Colonic mucosa (tissue), 4 donors: ENCODE data around the gene METTL24. TPM values are rescaled to one million over a fixed set of nuclear protein-coding genes. Genes with fewer than 3 reads are reported as not detected.

Experiments
- DNase-seq: peaks from one replicate; pipeline ENCODE4 v3.0.0-alpha.2; 2020
- H3K27ac ChIP-seq: fragments of 200-600 bp; one replicate; pipeline ENCODE4 v1.8.0; 2021
- H3K27me3 ChIP-seq: fragments of 200-600 bp; one replicate; pipeline ENCODE4 v1.8.0; 2021
- H3K36me3 ChIP-seq: fragments of 200-600 bp; one replicate; pipeline ENCODE4 v1.8.0; 2021
- H3K4me1 ChIP-seq: fragments of 200-600 bp; one replicate; pipeline ENCODE4 v1.8.0; 2021; ENCODE audit warnings: mild to moderate bottlenecking
- H3K4me3 ChIP-seq: fragments of 200-600 bp; one replicate; pipeline ENCODE4 v1.8.0; 2021
- H3K9ac ChIP-seq, 2 donors: one replicate each; pipeline ENCODE4 v1.7.0; 2013; ENCODE audit warnings: control low read depth in 2 of 2, low read depth in 2 of 2, low read length in 2 of 2
- H3K9me3 ChIP-seq: fragments of 200-600 bp; one replicate; pipeline ENCODE4 v1.8.0; 2021
- intact Hi-C: fragments of 100-400 bp; cut with DNase I; formaldehyde crosslinking; loops from one replicate; pipeline ENCODE4 v1.14.1; 2022
- total RNA-seq, 2 donors: library from RNA; stranded (reverse); fragmentation: NEBNext Ultra II Directional in 1 of 2; extraction: Animal tissue kit (Norgen Biotek cat#: 25700) in 1 of 2; gene quantifications; one replicate each; pipeline ENCODE4 v1.2.1, GENCODE V29; 2021
- TF ChIP-seq, protein P1 (sequence below): fragments of 200-600 bp; IDR thresholded peaks from one replicate; pipeline ENCODE4 v1.8.0; 2022; ENCODE audit warnings: antibody characterized with exemption, mild to moderate bottlenecking
- donor health status: healthy.
- donor health status: DM: no; HTN: no; CAD: no.
- donor health status: DM: no; HTN: no; CAD: no.

METTL24 gene
- total RNA-seq, 2 donors from 2014 or later, result 0.54 to 3.5 TPM

DNA sequence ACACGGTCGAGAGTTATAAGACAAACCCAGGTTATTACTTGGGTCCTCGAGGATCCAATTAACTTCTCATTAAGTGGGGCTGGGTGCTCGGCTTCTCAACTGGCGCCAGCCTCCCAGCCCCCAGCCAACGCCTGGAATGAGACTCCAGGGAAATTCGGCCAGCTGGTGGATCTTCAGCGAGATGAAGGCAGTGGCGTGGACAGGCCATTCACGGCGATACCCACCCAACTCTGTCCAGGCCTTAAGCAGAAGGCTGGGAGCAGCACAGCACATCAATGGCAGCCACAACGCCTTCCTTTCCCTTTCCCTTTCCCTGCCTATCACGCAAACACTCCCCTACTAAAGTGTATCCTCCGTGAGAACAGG is 868 bp downstream of the METTL24 start:
- H3K9me3 ChIP-seq, result no peaks in the 10 kb centered on the region
- TF ChIP-seq, protein P1, sequence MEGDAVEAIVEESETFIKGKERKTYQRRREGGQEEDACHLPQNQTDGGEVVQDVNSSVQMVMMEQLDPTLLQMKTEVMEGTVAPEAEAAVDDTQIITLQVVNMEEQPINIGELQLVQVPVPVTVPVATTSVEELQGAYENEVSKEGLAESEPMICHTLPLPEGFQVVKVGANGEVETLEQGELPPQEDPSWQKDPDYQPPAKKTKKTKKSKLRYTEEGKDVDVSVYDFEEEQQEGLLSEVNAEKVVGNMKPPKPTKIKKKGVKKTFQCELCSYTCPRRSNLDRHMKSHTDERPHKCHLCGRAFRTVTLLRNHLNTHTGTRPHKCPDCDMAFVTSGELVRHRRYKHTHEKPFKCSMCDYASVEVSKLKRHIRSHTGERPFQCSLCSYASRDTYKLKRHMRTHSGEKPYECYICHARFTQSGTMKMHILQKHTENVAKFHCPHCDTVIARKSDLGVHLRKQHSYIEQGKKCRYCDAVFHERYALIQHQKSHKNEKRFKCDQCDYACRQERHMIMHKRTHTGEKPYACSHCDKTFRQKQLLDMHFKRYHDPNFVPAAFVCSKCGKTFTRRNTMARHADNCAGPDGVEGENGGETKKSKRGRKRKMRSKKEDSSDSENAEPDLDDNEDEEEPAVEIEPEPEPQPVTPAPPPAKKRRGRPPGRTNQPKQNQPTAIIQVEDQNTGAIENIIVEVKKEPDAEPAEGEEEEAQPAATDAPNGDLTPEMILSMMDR, result no peak
- H3K36me3 ChIP-seq, result no peaks in the 10 kb centered on the region
- H3K4me1 ChIP-seq, result no peaks in the 10 kb centered on the region
- peak overlapping the region; percentile 21 to 60 for H3K9ac ChIP-seq
- H3K27ac ChIP-seq, result peak overlapping the region; percentile 10
- H3K27me3 ChIP-seq, result peaks cover 8% of the 10 kb centered on the region
- intact Hi-C loops, result no loop called here
- peak overlapping the region; percentile 45 for H3K4me3 ChIP-seq
- DNase-seq, result no peak

DNA sequence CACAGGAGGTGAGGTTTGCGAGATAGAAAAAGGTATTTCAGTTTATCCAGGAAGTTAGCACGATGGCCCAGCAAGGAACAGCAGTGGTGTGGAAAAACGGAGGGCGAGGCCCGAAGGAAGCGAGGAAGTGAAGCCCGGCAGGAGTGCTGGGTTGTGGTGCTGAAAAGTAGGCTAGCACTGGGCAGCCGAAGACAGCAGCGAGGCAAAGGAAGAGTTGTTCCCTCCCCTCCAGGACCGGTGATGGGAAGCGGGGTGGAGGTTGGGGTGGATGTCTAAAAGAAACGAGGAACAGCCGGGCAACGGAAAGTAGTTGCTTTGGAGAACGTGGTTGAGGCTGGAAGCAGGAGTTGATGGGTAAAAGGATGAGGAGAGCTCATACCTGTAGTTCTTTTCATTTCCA is 1.4 kb downstream of the METTL24 start:
- H3K36me3 ChIP-seq, result no peaks in the 10 kb centered on the region
- DNase-seq, result no peak

DNA sequence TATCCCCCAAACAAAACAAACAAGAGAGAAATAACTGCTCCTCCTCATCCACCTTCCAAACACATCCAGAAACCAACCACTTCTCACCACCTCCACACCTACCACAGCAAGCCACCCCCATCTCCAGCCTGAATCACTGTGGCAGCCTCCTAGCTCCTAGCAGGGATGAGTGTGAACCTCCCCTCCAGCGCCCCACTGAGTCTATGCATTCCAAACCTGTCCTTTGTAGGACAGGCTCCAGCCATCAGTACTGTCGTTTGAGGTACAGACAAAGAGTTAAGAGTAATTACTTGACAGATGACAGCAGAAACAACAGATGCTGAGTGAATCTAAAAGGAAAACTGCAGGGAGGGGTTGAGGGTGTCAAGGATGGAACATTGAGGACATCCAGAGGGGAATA is 2.4 kb downstream of the METTL24 start:
- H3K27ac ChIP-seq, result no peak overlapping the region
- peaks cover 8% of the 10 kb centered on the region for H3K27me3 ChIP-seq
- DNase-seq, result no peak
- no peak overlapping the region for H3K9ac ChIP-seq
- H3K9me3 ChIP-seq, result no peaks in the 10 kb centered on the region
- H3K4me3 ChIP-seq, result no peak overlapping the region
- TF ChIP-seq, protein P1, result no peak
- intact Hi-C loops, result no loop called here
- H3K4me1 ChIP-seq, result no peaks in the 10 kb centered on the region
- no peaks in the 10 kb centered on the region for H3K36me3 ChIP-seq

More for the DNA sequence above, 1.4 kb downstream of the METTL24 start:
- Histone ChIP-seq H3K27ac (peak overlapping the region; percentile 10), H3K4me1 (no peaks in the 10 kb centered on the region), H3K9me3 (no peaks in the 10 kb centered on the region), H3K9ac (no peak overlapping the region), H3K4me3 (no peak overlapping the region), H3K27me3 (peaks cover 8% of the 10 kb centered on the region)
- intact Hi-C loops, result no loop called here
- TF ChIP-seq, protein P1, result no peak

DNA sequence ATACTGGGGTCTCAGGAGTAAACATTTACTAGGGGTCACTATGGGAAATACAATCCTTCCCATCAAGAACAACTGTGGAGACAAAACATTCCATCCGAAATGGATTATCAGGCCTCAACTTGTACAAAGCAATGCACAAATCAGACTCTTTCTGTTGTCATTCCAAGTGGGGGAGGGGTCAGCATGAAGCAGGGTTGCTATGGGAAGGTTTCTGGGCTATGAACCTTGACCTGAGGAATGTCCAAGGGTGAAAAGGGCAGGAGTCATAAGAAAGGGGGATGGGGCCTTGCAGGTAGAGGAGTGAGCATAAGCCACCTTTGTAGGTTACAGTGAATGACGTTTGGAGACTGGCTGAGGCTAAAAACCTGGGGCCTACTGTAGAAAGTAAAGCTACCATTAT is 3.1 kb downstream of the METTL24 start:
- TF ChIP-seq, protein P1, result no peak
- Histone ChIP-seq H3K4me1 (no peaks in the 10 kb centered on the region), H3K36me3 (no peaks in the 10 kb centered on the region), H3K27ac (no peak overlapping the region), H3K9ac (no peak overlapping the region), H3K27me3 (peaks cover 8% of the 10 kb centered on the region), H3K9me3 (no peaks in the 10 kb centered on the region), H3K4me3 (no peak overlapping the region)
- no peak for DNase-seq
- intact Hi-C loops, result no loop called here

DNA sequence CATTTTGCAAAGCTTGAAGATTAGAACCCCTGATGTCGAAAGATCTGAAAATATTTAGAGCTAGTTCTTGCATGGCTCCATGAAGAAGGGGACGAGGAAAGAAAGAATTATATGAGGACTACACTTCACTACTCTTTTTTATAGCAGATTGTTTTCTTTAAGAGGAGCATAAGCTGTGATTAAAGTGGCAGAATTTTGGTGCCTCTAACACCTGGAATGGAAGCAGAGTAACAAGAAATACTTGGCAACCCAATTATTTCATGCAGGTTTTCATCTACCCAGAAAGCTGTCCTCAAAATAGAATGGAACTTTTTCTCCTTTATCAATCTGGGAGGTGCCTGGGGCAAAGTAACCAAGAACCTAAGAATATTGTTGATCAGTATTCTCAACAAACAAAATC is 4.0 kb downstream of the METTL24 start:
- intact Hi-C loops, result no loop called here
- Histone ChIP-seq H3K4me1 (no peaks in the 10 kb centered on the region), H3K36me3 (no peaks in the 10 kb centered on the region), H3K27me3 (peaks cover 8% of the 10 kb centered on the region), H3K4me3 (no peak overlapping the region), H3K9me3 (no peaks in the 10 kb centered on the region), H3K27ac (no peak overlapping the region), H3K9ac (no peak overlapping the region)
- no peak for DNase-seq
- TF ChIP-seq, protein P1, result no peak
